ENCODE results near the gene WARS2.

WARS2 gene

GRCh38 chr1:119115311-119115710 is 25.1 kb downstream of the WARS2 start:
- H3K27ac ChIP-seq: no peak overlapping the region
- TF ChIP-seq CTCF (conservative IDR thresholded peaks at IDR 0.05): no peak
- no peak for TF ChIP-seq ZFX (IDR thresholded peaks at IDR 0.05)

GRCh38 chr1:119114786-119115185 is 25.7 kb downstream of the WARS2 start:
- TF ChIP-seq CTCF (conservative IDR thresholded peaks at IDR 0.05): no peak
- H3K27ac ChIP-seq: no peak overlapping the region

GRCh38 chr1:119112791-119113190 is 27.7 kb downstream of the WARS2 start:
- no peak overlapping the region for H3K27ac ChIP-seq
- no peak for TF ChIP-seq CTCF (conservative IDR thresholded peaks at IDR 0.05)
- TF ChIP-seq ZFX (IDR thresholded peaks at IDR 0.05): no peak

GRCh38 chr1:119112244-119112643 is 28.2 kb downstream of the WARS2 start:
- TF ChIP-seq CTCF (conservative IDR thresholded peaks at IDR 0.05): no peak
- no peak for TF ChIP-seq ZFX (IDR thresholded peaks at IDR 0.05)
- no peak overlapping the region for H3K27ac ChIP-seq

- TF ChIP-seq CTCF (conservative IDR thresholded peaks at IDR 0.05) (no peak), ZFX (IDR thresholded peaks at IDR 0.05) (no peak)
- H3K27ac ChIP-seq: no peak overlapping the region
Observed at GRCh38 chr1:119108988-119109387, 31.5 kb downstream of the WARS2 start.

- H3K27ac ChIP-seq: no peak overlapping the region
- TF ChIP-seq CTCF (conservative IDR thresholded peaks at IDR 0.05) (no peak), ZFX (IDR thresholded peaks at IDR 0.05) (no peak)
Observed at GRCh38 chr1:119103764-119104163, 36.7 kb downstream of the WARS2 start.

GRCh38 chr1:119102051-119102450 is 38.4 kb downstream of the WARS2 start:
- TF ChIP-seq CTCF (conservative IDR thresholded peaks at IDR 0.05): no peak
- TF ChIP-seq ZFX (IDR thresholded peaks at IDR 0.05): no peak
- H3K27ac ChIP-seq: no peak overlapping the region
